Measurements from ENCODE around the gene GFRA4.

The GFRA4 gene, protein sequence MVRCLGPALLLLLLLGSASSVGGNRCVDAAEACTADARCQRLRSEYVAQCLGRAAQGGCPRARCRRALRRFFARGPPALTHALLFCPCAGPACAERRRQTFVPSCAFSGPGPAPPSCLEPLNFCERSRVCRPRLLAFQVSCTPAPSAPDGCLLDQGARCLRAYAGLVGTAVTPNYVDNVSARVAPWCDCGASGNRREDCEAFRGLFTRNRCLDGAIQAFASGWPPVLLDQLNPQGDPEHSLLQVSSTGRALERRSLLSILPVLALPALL

DNA sequence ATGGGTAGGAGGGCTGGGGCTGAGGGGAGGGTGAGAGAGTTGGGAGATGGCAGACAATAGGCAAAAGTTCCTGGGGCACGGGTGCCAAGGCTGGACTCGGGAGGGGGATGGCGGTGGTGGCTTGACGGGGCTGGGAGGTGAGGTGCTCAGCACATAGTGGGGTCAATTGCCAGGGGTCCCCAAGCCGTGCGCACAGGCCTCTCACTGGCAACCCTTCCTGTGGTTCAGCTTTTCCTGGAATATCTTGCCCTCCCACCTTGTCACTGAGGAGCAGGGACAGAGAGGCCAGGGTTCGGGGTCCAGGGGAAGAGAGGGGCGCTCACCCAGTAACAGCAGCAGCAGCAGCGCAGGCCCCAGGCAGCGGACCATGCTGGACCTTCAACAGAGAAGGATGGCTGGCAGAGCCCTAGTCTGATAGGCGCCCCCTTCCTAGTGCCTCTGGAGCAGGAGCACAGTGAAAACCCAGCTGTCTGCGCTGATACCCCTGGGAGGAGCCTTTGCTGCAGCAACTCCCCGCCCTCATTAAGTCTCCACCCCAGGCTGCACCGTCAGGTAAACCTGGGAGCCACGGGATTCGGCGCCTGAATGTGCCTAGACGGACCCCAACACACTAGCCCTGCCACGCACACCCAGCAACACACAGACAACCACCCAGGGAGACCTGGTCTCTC lies at the start of gene GFRA4:
Gene GFRA4 (minus strand): TSS at position 369 of the 671 bp plus-strand sequence. CDS start 0 bp downstream, at position 369.
- Histone ChIP-seq H3K27me3 (ENCODE audit: low read depth) (peaks cover 9% of the 10 kb centered on the region; the same call in 1 of the 2 replicates), H3K9me3 (no peaks in the 10 kb centered on the region), H3K36me3 (replicated peaks) (no peaks in the 10 kb centered on the region), H3K4me3 (no peak within 1 kb of the TSS), H3K4me1 (no peaks in the 10 kb centered on the region)
- DNase-seq (ENCODE audit: low spot score in 2 of 2): no peak
- in situ Hi-C loops (cut with MboI; ENCODE audit: low sequenced_read_pairs): no loop called here

DNA sequence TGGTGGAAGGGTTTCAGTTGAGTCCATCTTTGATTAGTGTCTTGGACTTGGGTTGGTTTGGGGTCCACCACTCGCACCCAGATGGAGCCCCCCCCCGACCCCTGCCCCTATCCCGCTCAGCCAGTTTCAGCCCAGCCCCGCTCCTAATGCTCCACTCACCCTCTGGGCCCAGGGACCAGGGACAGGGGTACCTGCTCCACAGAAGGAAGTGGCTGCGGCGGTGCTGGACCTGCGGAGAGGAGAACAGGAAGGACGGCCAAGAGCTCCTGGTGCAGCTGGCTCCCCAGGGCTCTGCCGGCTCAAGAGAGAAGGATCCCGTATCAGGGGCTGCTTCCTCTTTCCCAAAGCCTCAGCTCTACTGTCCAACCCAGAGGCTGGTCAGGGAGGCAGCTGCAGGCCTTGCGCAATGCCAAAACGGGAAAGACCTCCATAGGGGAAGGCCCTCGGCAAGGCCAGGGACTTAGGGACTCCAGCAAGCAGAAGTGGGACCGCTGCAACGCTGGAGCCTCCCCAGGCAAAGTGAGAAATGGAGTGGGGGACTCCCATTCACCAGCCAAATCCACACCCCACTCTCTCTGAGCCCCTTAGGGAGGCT lies 49.2 kb upstream of the GFRA4 start, which contains the start of gene SIGLEC1:
Gene SIGLEC1 (minus strand): TSS at position 322 of the 595 bp plus-strand sequence. CDS start 5,472 bp downstream, outside the sequence.
- no peaks in the 10 kb centered on the region for H3K27me3 ChIP-seq (ENCODE audit: low read depth)
- in situ Hi-C loops (cut with MboI; ENCODE audit: low sequenced_read_pairs): loop anchor here (5.0 kb wide), 1 partner anchor 35 kb away; no protein-coding TSS in a partner anchor
- H3K36me3 ChIP-seq (replicated peaks): no peaks in the 10 kb centered on the region
- no peaks in the 10 kb centered on the region for H3K9me3 ChIP-seq
- no peak within 1 kb of the TSS for H3K4me3 ChIP-seq
- no peak for DNase-seq (ENCODE audit: low spot score in 2 of 2)
- no peaks in the 10 kb centered on the region for H3K4me1 ChIP-seq

DNA sequence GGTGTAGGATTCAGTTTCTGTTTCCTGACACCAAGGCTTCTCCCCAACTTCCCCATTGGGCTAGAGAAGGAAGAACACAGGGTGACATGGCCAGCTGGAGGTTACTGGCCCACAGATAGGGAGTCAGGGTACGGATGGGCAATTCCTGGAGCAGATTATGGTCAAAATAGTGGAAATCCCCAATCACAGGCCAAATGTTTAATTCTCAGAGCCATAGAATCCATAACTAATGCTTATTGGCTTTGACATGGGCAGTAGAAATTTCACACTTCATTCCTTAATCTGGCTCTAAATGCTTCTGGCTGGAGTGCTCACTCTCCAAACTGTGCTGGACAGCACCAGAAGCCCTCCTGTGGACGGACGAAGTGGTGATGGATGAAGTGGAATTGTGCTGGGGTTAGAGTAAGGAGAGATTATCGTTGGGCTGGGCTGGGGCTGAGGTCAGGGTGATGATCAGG lies 48.3 kb upstream of the GFRA4 start:
- DNase-seq (ENCODE audit: low spot score in 2 of 2): no peak
- in situ Hi-C loops (cut with MboI; ENCODE audit: low sequenced_read_pairs): loop anchor here (5.0 kb wide), 1 partner anchor 34 kb away; no protein-coding TSS in a partner anchor

DNA sequence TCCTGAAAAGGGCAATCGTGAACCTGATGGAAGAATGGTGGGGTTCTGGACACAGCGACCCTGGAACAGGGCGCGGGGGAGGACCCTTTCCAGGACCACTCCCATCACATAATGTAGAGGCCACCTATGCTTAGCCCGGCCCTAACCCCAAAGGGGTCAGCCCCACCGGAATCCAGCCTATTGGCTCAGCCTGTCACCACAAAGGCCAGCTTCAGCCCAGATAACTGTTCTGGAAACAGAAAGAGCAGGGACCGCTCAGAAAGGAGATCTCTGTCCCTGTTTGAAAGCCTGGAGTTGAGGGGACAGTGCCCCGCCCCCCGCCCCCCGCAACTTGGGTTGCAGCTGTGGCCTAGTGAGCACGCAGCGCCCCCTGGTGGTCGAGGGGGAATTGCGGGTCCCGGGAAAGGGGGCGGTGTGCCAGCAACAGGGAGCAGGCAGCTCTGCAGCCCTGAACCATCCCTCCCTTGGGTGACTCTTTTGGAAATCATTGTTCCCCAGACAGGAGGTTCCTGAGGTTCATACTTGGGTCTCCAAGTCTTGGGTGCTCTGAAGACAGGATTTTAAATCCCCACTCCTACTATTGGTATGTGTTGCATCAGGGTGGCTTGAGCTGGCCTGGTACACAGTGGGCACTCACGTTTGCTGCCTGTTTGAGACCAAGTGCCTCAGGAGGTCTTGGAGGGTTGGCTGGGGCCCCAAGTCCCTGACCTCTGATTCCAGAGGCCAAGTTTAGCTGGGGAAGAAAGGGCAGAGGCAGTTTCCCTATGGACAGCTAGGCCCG lies 47.7 kb upstream of the GFRA4 start:
- Histone ChIP-seq H3K36me3 (replicated peaks) (no peaks in the 10 kb centered on the region), H3K27me3 (ENCODE audit: low read depth) (no peaks in the 10 kb centered on the region), H3K4me1 (no peaks in the 10 kb centered on the region), H3K4me3 (no peak overlapping the region), H3K9me3 (no peaks in the 10 kb centered on the region)
- in situ Hi-C loops (cut with MboI; ENCODE audit: low sequenced_read_pairs): loop anchor here (5.0 kb wide), 1 partner anchor 34 kb away; no protein-coding TSS in a partner anchor
- DNase-seq (ENCODE audit: low spot score in 2 of 2): peak in 1 of 2 experiments; percentile 86

More for the DNA sequence above, 48.3 kb upstream of the GFRA4 start:
- Histone ChIP-seq H3K27me3 (ENCODE audit: low read depth) (no peaks in the 10 kb centered on the region), H3K36me3 (replicated peaks) (no peaks in the 10 kb centered on the region), H3K4me3 (no peak overlapping the region), H3K9me3 (no peaks in the 10 kb centered on the region), H3K4me1 (no peaks in the 10 kb centered on the region)

DNA sequence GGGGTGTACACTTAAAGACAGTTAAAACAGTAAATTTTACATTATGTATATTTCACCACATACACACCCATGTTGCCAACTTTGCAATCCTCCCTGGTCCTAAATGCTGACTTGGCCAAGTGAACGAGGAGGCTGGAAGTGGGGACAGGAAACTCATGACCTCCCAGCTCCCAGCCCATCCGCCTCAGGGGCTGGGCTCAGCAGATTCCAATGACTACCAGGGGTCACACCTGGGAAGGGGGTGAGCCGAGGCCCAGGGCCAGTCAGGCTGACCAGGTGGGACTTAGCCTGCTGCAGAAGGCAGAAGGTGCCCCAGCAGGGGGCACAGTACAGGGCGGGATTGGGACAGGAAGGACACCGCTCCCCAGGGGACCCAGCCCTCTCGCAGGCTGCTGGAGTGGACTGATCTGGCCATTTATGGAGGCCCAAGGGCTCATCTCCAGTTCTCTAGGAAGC lies 46.8 kb upstream of the GFRA4 start:
- no peak for DNase-seq (ENCODE audit: low spot score in 2 of 2)
- Histone ChIP-seq H3K4me3 (no peak overlapping the region), H3K9me3 (no peaks in the 10 kb centered on the region), H3K36me3 (replicated peaks) (no peaks in the 10 kb centered on the region), H3K27me3 (ENCODE audit: low read depth) (no peaks in the 10 kb centered on the region), H3K4me1 (no peaks in the 10 kb centered on the region)
- in situ Hi-C loops (cut with MboI; ENCODE audit: low sequenced_read_pairs): loop anchor here (5.0 kb wide), 1 partner anchor 33 kb away; no protein-coding TSS in a partner anchor

DNA sequence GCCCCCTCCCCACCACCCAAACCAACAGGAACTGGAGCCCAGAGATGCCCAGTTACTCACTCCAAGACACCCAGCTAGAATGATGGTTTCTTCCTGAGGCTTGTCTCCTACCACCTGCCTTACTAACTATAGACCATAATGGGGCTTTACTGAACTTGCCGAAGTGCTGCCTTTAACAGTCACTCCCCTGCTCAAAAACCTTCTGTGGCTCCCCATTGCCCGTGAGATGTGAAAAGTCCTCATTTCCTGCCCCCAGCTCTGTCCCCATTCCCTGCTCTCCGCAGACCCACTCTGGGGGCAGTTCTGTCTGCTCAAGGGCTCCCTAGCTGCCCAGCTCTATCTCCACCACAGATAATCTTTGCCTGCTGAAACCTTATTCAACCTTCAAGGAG lies 44.3 kb upstream of the GFRA4 start:
- no peaks in the 10 kb centered on the region for H3K36me3 ChIP-seq (replicated peaks)
- H3K4me1 ChIP-seq: no peaks in the 10 kb centered on the region
- DNase-seq (ENCODE audit: low spot score in 2 of 2): no peak
- H3K4me3 ChIP-seq: no peak overlapping the region
- H3K9me3 ChIP-seq: no peaks in the 10 kb centered on the region
- no peaks in the 10 kb centered on the region for H3K27me3 ChIP-seq (ENCODE audit: low read depth)
- in situ Hi-C loops (cut with MboI; ENCODE audit: low sequenced_read_pairs): loop anchor here (10.0 kb wide), 1 partner anchor 143 kb away; no protein-coding TSS in a partner anchor

DNA sequence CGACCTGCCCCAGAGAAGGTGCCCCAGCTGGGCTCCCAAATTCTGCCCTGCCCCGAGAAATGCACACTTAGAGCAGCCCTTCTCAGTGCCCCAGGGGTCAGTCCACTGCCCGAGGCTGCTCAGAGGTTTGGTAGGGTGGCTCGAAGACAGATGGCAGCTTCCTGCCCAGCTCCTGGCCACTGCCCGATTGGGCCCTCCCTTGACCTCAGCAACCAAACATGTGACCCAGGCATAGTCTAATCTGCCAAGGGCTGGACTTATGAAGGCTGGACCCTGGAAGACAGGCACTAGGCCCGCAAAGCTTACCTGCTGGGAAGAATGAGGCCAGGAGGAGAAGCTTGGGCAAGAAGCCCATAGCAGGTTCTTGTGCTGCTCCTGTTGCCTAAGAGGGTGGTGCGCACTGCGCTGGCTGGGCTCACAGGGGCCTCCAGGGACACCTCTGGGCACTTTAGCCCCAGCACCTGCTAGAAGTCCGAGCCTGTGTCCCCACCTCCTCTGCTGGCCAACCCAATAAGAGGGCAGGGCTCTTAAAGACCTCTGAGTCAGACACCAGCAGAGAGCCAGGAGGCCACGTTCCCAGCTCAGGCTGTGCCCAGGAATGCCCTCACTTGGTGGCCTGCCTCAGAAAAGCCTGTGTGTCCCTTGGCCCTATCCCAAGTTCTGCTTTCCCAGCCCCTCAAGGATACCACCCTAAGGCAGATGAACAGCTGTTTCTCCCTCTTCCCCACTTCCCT lies 43.7 kb upstream of the GFRA4 start:
- no peaks in the 10 kb centered on the region for H3K36me3 ChIP-seq (replicated peaks)
- no peaks in the 10 kb centered on the region for H3K9me3 ChIP-seq
- in situ Hi-C loops (cut with MboI; ENCODE audit: low sequenced_read_pairs): loop anchor here (10.0 kb wide), 1 partner anchor 142 kb away; no protein-coding TSS in a partner anchor
- H3K4me3 ChIP-seq: no peak overlapping the region
- H3K27me3 ChIP-seq (ENCODE audit: low read depth): no peaks in the 10 kb centered on the region
- no peaks in the 10 kb centered on the region for H3K4me1 ChIP-seq
- no peak for DNase-seq (ENCODE audit: low spot score in 2 of 2)

DNA sequence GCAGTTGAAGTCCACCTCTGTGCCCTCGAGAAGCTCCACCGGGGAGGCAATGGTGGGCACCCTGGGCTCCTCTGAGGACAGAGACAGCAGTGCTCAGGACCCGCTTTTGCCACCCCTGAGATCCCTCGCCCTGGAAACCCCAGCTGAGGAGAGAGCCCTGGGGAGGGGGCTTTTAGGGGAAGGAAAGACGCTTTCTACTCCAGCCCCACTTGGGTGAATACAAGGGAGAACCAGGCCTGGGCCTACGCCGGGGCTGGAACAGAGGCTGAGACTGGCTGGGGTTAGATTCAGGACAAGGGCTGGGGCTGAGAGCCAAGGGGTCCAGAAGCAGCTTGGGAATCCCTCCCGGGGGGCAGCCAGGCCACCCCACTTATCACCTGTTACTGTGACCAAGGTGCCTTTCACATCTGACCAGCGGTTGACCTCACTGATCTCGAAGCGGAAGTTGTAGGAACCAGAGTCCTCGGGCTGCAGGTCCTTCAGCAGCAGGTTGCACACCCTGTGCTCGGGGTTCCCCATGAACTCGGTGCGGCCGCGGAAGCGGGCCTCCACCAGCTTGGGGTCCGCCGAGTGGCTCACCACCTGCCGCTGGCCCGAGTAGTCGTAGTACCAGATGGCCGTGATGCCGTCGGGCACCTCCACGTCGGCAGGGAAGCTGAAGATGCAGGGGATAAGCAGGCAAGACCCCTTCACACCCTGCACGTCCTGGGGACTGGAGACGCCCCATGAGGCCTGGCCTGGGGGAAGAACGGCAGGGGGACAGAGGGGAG lies 43.0 kb upstream of the GFRA4 start:
- in situ Hi-C loops (cut with MboI; ENCODE audit: low sequenced_read_pairs): loop anchor here (10.0 kb wide), 1 partner anchor 141 kb away; no protein-coding TSS in a partner anchor
- H3K4me3 ChIP-seq: no peak overlapping the region
- DNase-seq (ENCODE audit: low spot score in 2 of 2): no peak
- H3K36me3 ChIP-seq (replicated peaks): no peaks in the 10 kb centered on the region
- no peaks in the 10 kb centered on the region for H3K4me1 ChIP-seq
- H3K27me3 ChIP-seq (ENCODE audit: low read depth): no peaks in the 10 kb centered on the region
- no peaks in the 10 kb centered on the region for H3K9me3 ChIP-seq

DNA sequence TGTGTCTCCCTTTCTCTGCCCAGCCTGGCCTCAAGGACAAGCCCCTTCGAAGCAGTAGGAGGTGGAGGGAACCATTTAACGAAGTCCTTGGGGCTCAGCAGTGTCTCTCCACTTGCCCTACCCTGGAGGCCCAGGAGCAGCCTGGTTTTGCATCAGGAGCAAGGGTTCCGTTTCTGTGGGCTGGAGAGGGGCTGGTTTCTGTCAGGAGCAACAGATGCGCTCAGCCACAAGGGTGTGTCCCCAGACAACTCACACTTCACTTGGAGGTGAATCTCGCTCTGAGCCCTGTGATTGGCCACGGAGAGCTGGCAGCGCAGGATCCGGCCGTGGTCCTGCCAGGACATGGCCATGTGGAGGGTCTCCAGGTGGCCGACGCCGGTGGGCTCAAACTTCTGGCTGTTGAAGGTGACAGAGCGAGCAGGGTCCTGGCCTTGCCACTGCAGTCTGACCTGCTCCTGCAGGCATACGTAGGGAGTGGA lies 42.3 kb upstream of the GFRA4 start:
- no peak for DNase-seq (ENCODE audit: low spot score in 2 of 2)
- Histone ChIP-seq H3K4me1 (no peaks in the 10 kb centered on the region), H3K27me3 (ENCODE audit: low read depth) (no peaks in the 10 kb centered on the region), H3K4me3 (no peak overlapping the region), H3K36me3 (replicated peaks) (no peaks in the 10 kb centered on the region), H3K9me3 (no peaks in the 10 kb centered on the region)
- in situ Hi-C loops (cut with MboI; ENCODE audit: low sequenced_read_pairs): loop anchor here (10.0 kb wide), 1 partner anchor 141 kb away; no protein-coding TSS in a partner anchor

DNA sequence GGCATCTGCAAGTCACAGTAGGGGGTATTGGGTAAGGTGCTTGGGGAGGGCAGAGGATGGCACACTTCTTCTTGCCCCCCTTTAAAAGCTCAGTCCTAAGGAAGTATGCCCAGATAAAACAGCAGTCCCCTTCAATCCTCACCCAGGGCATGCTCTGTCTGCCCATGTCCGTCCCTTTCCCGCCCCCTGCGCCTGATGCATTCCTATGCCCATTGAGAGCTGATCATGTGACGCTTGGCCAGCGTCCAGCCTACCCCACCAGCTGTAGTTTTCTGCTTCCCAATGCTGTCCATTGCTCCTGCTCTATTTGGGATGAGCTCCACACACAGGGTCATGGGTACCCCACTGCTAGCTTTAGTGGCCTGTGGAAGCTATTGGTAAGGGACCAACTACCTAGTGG lies 40.9 kb upstream of the GFRA4 start:
- in situ Hi-C loops (cut with MboI; ENCODE audit: low sequenced_read_pairs): loop anchor here (10.0 kb wide), 1 partner anchor 139 kb away; no protein-coding TSS in a partner anchor
- no peaks in the 10 kb centered on the region for H3K9me3 ChIP-seq
- H3K27me3 ChIP-seq (ENCODE audit: low read depth): no peaks in the 10 kb centered on the region
- no peak for DNase-seq (ENCODE audit: low spot score in 2 of 2)
- H3K4me1 ChIP-seq: no peaks in the 10 kb centered on the region
- H3K4me3 ChIP-seq: no peak overlapping the region
- no peaks in the 10 kb centered on the region for H3K36me3 ChIP-seq (replicated peaks)

DNA sequence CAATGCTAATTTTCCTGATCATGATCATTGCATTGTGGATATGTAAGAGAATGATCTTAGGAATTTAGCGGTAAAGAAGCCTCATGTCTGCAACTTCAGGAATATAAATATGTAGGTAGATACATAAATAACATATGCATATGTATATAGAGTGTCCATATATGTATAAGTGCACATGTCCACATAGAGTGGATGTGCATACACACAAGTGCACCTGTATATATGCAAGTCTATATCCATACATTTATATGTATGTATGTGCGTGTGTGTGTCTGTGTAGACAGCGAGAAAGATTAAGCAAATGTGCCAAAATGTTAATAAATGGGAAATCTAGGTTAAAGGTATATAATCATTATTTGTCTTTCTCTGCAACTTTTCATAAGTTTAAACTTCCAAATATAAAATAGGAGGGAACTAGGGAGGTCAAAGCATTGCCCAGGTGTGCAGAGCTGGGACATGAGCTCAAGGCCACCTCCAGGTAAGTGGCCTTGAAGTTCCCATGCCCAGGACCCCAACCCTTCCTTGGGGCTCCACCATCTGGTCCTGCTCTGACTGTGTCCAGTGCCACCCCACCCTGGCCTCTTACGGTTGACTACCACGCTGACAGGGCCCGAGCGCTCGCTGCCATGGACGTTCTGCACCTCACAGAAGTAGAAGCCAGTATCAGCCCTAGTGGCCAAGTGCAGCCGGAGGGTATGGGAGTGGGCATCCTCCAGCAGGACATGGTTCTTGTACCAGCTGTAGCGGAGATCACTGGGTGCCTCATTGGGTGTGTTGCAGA lies 39.6 kb upstream of the GFRA4 start:
- H3K9me3 ChIP-seq: no peaks in the 10 kb centered on the region
- no peak overlapping the region for H3K4me3 ChIP-seq
- in situ Hi-C loops (cut with MboI; ENCODE audit: low sequenced_read_pairs): loop anchor here (10.0 kb wide), 1 partner anchor 138 kb away; no protein-coding TSS in a partner anchor
- no peak for DNase-seq (ENCODE audit: low spot score in 2 of 2)
- no peaks in the 10 kb centered on the region for H3K4me1 ChIP-seq
- no peaks in the 10 kb centered on the region for H3K27me3 ChIP-seq (ENCODE audit: low read depth)
- H3K36me3 ChIP-seq (replicated peaks): no peaks in the 10 kb centered on the region

Data from HAP-1 (cell line).